Peyer's patch (tissue), 4 donors: Measurements from ENCODE around the gene EIF3A.
"Not testable (repeated sequence)": the region's sequence is repeated elsewhere in the genome, so short reads cannot be mapped to it uniquely, and the experiment has no call there.

Source experiments
- POLR2A ChIP-seq, 2 donors: fragments of 450-650 bp; IDR thresholded peaks; one replicate each; pipeline ENCODE4 v1.5.1; 2017; ENCODE audit warnings: antibody characterized with exemption in 2 of 2, mild to moderate bottlenecking in 2 of 2, moderate library complexity in 2 of 2
- TF ChIP-seq, protein P1 (sequence below), 6 experiments: fragments of 450-650 bp in 4 of 6; fragments of 200-600 bp in 2 of 6; sonication (generic) in 1 of 6; IDR thresholded peaks; one replicate each; pipeline ENCODE4 v1.5.1; 2017 to 2019; ENCODE audit warnings: antibody characterized with exemption in 6 of 6, mild to moderate bottlenecking in 3 of 6, moderate library complexity in 1 of 6

DNA sequence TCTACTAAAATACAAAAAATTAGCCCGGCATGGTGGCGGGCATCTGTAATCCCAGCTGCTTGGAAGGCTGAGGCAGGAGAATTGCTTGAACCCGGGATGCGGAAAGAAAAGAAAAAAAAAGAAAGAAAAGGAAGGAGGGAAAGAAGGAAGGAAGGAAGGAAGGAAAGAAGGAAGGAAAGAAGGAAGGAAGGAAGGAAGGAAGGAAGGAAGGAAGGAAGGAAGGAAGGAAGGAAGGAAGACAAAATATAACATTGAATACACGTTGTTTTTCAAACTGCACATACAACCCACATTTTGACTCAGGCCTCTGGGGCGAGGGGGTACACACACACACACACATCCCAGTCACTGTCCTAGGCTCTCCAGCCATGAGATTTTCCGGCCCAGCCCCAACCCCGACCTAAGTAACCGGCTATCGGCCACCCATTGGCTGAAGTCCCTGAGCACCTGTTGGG is 52.1 kb downstream of the EIF3A start:
- TF ChIP-seq POLR2A (IDR thresholded peaks at IDR 0.05) = not testable (repeated sequence)
- TF ChIP-seq, protein P1, sequence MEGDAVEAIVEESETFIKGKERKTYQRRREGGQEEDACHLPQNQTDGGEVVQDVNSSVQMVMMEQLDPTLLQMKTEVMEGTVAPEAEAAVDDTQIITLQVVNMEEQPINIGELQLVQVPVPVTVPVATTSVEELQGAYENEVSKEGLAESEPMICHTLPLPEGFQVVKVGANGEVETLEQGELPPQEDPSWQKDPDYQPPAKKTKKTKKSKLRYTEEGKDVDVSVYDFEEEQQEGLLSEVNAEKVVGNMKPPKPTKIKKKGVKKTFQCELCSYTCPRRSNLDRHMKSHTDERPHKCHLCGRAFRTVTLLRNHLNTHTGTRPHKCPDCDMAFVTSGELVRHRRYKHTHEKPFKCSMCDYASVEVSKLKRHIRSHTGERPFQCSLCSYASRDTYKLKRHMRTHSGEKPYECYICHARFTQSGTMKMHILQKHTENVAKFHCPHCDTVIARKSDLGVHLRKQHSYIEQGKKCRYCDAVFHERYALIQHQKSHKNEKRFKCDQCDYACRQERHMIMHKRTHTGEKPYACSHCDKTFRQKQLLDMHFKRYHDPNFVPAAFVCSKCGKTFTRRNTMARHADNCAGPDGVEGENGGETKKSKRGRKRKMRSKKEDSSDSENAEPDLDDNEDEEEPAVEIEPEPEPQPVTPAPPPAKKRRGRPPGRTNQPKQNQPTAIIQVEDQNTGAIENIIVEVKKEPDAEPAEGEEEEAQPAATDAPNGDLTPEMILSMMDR (IDR thresholded peaks at IDR 0.05) = not testable (repeated sequence)
